ENCODE data around the gene MSRB3.
"Not testable (repeated sequence)": the region's sequence is repeated elsewhere in the genome, so short reads cannot be mapped to it uniquely, and the experiment has no call there.

Gene MSRB3

DNA sequence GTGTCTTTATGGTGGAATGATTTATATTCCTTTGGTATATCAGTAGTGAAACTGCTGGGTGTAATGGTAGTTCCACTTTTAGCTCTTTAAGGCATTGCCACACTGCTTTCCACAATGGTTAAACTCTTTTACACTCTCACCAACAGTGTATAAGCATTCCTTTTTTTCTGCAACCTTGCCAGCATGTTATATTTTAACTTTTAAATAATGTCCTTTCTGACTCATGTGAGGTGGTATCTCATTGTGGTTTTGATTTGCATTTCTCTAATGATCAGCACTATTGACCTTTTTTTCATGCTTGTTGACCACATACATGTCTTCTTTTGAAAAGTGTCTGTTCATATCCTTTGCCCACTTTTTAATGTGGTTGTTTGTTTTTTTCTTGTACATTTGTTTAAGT is 142.5 kb downstream of the MSRB3 start:
- in situ Hi-C loops (cut with MboI; ENCODE audit: low pct_unique_long_range_greater_than_20kb, low sequenced_read_pairs) = no loop called here
- no peak for DNase-seq

DNA sequence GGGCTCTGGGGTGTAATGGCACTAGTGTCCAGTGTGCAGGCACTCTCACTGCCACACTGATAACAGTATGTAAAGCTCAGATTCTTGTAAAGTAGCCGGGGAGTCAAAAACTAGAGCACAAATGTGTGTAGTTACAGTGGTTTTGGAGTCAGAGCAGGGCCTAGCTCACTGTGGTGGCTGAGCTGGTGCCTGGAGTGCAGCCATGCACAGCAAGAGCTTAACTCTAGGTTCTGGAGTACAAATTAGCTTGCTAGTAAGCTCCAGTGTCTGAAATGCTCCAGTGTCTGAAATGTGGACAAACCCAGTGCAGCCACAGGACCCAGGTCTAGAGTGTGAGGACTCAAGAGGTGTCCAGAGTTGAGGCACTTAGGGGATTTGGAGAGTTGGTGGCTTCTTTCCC is 149.2 kb downstream of the MSRB3 start:
- no peak for DNase-seq
- in situ Hi-C loops (cut with MboI; ENCODE audit: low pct_unique_long_range_greater_than_20kb, low sequenced_read_pairs) = no loop called here

DNA sequence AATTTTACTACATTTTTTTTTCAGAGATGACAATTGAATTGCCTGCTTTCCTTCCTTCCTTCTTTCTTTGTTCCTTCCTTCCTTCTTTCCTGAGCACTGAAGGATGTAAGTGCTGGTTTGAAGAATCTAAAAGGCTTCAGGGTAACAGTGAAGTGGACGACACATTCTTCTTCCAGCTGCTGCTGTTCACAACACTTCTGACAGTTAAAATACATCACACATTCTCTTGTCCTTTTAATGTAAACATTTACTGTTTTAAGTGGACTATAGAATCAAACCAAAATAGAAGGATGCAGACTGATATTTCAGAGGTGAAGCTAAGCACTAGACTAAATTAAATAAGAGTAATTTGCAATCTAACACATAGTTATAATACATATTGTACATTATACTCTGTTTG is 151.5 kb downstream of the MSRB3 start:
- in situ Hi-C loops (cut with MboI; ENCODE audit: low pct_unique_long_range_greater_than_20kb, low sequenced_read_pairs) = no loop called here
- no peak for DNase-seq

DNA sequence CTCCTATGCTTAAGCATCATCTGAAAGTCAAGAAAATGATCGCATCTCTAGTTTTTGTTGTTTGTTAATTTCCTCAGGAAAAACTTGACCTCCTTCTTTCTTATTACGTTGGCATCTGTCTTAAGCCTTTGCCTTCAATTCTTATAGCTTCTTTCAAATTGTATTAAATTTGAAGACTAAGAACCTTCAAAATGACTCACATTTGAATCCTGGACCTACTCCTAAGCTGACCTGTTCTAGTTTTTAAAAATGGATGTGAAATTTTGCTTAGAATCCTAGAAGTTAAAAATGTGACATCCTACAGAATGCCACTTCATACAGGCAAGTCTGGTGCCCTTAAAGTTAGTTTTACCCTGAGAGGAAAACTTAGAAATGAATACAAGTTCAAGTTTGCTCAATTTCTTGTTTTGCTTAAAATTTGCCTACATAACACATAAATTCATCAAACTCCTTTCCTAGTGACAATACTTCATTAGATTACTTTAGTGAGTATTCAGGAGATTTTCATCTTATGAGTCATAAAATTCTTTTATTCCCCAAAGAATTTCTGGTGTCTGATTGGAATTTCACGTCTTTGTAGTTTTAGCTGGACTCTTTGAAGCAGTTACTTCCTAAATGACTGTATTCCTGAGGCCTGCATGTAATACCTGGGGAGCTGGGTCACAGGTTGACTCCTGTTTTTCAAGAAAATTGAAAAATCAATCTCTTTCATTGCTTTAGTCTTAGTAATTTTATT is 152.3 kb downstream of the MSRB3 start:
- in situ Hi-C loops (cut with MboI; ENCODE audit: low pct_unique_long_range_greater_than_20kb, low sequenced_read_pairs) = no loop called here
- no peak for DNase-seq

DNA sequence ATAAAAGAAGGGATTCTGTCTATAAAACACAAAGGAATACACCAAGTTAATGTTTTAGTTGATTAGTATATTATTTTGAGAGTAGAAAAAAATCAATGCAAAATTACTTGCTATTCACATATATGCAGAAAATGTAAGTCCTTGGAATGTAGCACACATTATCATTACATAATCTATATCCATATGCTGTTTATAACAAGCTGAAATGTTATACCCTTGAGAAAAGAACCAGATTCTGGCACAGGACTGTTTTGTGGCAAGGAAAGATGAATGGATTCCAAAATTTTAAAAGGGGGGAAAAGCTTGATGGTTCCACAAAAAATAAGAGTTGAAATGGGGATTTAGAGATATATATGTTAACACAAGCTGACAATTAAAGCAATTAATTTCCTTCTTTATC is 153.6 kb downstream of the MSRB3 start:
- in situ Hi-C loops (cut with MboI; ENCODE audit: low pct_unique_long_range_greater_than_20kb, low sequenced_read_pairs) = no loop called here
- DNase-seq = no peak

DNA sequence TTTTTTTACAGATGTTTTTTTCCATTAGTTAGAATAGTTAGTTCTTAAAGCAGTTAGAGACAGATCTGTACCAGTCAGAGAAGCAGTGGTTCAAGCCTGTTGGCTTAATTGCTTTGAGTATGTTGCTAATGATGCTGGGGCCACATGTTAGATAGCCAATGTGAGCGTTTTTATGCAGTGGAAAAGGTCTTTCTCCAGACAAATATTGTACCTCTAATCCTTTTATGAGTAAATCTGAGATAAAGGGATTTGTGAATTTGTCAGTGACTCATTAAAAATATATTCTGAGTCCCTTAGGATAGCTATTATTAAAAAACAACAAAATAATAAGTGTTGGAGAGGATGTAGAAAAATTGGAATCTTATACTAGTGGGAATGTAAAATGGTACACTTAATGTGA is 154.2 kb downstream of the MSRB3 start:
- in situ Hi-C loops (cut with MboI; ENCODE audit: low pct_unique_long_range_greater_than_20kb, low sequenced_read_pairs) = no loop called here
- no peak for DNase-seq

DNA sequence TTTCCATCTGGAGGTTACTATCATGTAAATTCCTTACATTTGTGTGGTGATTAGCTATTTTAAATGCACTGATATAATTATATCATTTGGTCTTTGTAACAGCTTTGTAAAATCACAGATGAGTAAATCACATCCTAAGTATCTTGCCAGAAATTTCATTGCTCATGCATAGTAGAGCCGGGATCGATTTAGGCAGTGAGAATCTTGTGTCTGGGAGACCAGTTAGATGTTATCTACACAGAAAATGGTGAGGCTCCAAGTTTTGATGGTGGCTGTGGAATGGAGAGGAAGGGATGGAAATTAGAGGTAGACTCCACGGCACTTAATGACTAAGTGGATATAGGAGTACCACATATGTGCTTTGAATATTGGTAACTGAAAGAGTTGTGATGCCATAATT is 156.3 kb downstream of the MSRB3 start:
- no peak for DNase-seq
- in situ Hi-C loops (cut with MboI; ENCODE audit: low pct_unique_long_range_greater_than_20kb, low sequenced_read_pairs) = no loop called here

DNA sequence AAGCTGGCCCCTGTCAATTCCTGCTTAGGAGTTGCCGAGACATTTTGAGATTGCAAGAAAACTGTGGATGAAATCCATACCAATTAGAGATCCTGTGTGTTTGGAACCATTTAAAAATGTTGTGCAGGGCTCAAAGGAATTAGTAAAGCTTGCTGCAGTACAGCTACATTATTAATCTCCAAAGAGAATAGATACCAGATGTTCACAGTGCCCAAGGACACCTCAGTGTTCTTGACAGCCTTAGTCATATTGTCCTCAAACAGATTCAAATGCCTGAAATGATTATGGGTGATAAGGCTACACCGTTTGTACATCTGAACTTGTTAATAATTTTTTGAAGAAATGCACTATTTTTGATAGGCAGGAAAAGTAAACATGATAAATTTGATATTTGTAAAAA is 164.6 kb downstream of the MSRB3 start:
- DNase-seq = no peak
- in situ Hi-C loops (cut with MboI; ENCODE audit: low pct_unique_long_range_greater_than_20kb, low sequenced_read_pairs) = no loop called here

DNA sequence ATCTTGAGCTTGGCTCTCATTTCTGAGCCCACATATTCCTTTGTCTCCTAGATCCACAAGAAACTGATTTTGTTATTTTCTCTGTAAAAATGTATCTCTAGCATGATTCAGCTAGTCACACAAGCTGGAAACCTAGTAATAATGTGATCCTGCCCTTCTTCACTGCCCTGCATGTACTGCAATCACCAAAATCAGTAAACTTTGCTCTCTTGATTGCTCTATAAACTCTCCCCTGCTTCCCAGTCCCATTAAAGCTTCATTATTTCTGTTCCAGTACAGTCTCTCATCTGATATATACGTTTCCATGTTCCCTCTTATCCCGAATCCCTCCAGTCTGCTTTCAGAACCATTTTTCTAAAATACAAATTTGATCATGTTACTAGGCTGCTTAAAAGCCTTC is 166.5 kb downstream of the MSRB3 start:
- in situ Hi-C loops (cut with MboI; ENCODE audit: low pct_unique_long_range_greater_than_20kb, low sequenced_read_pairs) = no loop called here
- DNase-seq = no peak

DNA sequence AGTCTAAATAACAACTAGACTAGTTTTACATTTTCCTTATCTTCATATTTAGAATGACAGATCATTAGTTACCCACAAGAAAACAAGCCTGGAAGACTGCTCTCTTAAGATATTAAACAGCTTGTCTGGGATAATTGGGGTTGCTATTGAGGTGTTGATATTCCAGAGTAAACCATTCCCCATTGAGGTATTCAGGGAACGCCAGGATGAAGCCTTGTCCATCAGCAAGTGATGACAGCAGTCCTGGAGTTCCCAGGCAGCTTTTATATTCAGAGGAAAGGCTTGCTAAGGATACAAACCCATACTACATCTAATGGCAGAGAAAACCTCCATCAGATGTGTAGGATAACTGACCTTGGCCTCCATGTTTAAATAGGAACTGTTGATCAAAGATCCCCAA is 168.4 kb downstream of the MSRB3 start:
- in situ Hi-C loops (cut with MboI; ENCODE audit: low pct_unique_long_range_greater_than_20kb, low sequenced_read_pairs) = no loop called here
- no peak for DNase-seq

DNA sequence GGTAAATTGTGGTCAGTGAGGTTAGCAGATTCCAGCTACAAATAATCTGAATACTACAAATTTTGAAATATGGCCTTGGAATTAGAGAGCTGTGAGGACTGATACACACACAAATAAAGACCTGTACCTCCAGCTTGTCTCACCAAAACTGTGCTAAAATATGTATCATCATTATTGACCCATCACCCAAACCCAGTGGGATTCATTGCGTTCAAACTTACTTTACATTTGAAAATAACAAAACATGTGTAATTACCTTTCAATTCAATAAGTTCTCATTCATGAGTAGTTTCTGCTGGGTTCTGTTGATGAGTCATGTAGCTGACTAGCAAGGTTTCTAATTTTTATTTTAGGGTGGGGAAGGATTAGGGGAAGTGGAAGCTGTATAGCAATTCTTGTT is 170.9 kb downstream of the MSRB3 start:
- no peak for DNase-seq
- in situ Hi-C loops (cut with MboI; ENCODE audit: low pct_unique_long_range_greater_than_20kb, low sequenced_read_pairs) = no loop called here

DNA sequence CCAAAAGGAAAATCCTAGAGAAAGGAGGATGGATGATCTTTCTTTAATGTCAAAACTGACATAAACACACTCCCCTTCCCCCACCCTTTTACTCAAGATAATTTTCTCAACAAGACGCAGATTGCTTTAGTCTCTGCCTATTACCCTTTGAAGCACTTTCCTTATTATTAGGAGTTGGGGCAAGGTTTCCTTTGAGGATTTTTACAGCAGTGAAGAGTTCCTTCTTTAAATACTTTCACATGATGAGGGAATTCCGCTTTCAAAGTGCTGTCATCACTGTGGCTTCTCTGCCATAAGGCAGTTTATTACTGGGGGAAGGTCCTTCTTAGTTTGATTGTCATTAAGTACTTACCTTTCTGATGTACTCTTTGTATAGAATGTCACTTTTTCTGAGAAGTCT is 172.1 kb downstream of the MSRB3 start:
- DNase-seq = no peak
- in situ Hi-C loops (cut with MboI; ENCODE audit: low pct_unique_long_range_greater_than_20kb, low sequenced_read_pairs) = no loop called here

DNA sequence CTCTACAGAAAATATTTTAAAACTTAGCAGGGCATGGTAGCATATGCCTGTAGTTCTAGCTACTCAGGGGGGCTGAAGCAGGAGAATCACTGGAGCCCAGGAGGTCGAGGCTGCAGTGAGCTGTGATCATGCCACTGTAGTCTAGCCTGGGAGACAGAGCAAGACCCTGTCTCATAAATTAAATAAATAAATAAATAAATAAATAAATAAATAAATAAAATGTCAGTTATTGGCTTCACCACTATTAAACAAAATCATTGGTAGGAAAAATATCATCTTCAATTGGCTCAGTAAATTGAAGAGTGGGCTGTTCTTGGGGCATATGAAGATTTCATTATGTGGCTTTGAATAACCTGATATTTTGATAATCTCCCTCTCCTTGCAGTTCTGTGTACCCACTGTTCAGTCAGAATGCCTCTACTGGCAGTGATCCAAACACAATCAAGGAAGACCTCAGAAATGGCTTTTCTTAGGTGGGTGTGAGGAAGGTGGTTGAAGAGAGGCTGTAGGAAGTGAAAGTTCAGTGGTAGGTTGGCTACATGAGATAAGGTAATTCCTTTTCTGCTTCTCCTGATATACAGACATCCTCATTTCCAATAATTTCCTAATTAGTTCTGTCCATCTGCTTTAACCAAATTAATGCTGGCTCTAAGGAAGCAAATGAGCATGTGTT is 175.8 kb downstream of the MSRB3 start:
- in situ Hi-C loops (cut with MboI; ENCODE audit: low pct_unique_long_range_greater_than_20kb, low sequenced_read_pairs) = no loop called here
- no peak for DNase-seq

DNA sequence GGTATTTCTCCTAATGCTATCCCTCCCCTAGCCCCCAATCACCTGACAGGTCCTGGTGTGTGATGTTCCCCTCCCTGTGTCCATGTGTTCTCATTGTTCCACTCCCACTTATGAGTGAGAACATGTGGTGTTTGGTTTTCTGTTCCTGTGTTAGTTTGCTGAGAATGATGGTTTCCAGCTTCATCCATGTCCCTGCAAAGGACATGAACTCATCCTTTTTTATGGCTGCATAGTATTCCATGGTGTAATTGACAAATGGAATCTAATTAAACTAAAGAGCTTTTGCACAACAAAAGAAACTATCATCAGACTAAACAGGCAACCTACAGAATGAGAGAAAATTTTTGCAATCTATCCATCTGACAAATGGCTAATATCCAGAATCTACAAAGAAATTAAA is 178.9 kb downstream of the MSRB3 start:
- in situ Hi-C loops (cut with MboI; ENCODE audit: low pct_unique_long_range_greater_than_20kb, low sequenced_read_pairs); DNase-seq: not testable (repeated sequence)

DNA sequence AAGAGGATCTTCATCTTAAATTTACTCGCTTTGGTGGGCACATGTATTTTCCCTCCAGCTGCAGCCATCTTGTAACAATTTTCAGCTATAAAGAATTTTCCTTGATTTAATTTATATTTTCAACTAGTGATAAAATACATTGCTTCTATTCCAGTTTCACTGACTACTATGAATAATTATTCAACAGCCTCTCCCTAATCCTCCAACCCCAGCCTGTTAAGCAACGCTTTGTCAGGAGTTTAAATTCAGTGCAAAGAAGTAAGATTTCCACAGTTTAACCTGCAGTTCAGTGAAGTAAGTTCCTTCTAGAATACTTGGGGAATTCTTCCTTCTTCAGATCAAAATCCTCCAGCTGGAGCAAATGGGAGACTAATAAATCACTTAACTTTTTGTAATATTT is 180.2 kb downstream of the MSRB3 start:
- in situ Hi-C loops (cut with MboI; ENCODE audit: low pct_unique_long_range_greater_than_20kb, low sequenced_read_pairs) = no loop called here

DNA sequence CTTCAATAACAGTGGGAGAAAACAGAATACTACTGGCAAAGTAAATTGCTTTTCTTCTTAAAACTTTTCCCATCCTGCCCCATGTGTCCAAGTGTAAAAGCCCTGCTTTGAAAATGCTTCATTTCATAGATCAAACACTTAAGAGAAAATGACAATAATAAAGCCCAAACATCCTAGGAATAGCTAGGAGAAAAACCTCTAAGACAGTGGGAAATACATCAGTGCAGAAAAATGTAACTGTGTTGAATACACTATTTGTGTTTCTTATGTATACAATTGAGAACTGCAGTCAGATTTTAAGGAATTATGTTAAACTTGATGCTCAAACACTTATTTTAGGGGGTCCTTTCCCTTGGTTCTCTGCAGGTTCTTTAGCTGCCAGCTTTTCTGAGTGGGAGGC is 181.1 kb downstream of the MSRB3 start:
- in situ Hi-C loops (cut with MboI; ENCODE audit: low pct_unique_long_range_greater_than_20kb, low sequenced_read_pairs) = no loop called here
- no peak for DNase-seq

More for the DNA sequence above, 180.2 kb downstream of the MSRB3 start:
- no peak for DNase-seq

DNA sequence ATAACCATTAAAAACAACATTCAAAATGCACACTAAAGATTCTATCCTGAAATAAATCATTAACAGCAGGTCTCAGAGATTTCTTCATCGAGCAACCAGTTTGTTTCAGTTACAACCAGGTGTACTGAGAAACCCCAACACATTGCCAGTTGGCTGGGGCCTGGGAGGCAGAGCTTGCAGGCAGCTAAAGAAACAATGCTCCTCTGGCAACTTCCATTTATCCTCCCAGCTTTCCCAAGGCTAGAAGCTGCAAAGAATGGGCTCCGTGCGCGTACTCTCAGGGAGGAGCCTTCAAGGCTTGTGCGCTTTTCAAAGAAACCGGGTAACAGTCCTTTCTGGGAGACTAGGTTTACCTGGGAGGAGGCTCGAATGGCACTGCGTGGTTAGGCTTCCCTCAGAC is 181.6 kb downstream of the MSRB3 start:
- no peak for DNase-seq
- in situ Hi-C loops (cut with MboI; ENCODE audit: low pct_unique_long_range_greater_than_20kb, low sequenced_read_pairs) = no loop called here

DNA sequence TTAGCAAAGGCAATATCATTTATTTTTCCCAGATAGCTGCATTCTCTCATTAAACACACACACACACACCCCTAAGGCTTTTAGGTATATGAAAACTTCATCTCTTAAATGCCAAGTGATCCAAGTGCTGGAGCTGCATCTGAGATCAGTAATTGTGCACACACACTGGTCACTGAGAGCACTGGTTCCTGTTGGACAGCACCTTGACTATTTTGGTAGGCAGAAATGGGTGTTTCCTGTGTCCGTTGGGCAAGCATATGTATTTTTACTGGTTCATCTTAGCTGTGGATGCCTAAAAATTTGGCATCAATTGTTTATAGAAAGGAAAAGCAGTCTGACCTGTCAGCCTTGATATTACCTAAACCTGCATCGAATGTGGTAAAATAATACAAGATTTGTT is 182.5 kb downstream of the MSRB3 start:
- DNase-seq = no peak
- in situ Hi-C loops (cut with MboI; ENCODE audit: low pct_unique_long_range_greater_than_20kb, low sequenced_read_pairs) = no loop called here

DNA sequence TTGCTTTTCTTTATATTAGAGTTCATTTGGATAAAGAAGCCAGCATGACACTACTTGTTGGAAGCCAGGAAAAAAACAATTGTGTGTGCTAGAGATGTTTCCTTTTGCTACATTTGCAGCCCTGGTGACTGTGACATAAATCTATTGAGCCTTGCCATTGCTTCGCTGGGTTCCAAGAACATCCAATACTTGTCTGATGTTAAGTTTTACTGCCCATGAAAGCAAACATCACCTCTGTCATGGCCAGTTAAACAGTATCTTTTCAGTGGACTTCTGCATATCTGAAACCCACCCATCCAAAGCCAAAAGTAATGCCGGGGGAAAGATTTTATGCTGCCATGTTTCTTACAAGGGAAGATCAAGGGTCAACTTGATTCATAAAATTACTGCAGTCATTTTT is 184.0 kb downstream of the MSRB3 start:
- in situ Hi-C loops (cut with MboI; ENCODE audit: low pct_unique_long_range_greater_than_20kb, low sequenced_read_pairs) = no loop called here
- DNase-seq = no peak

DNA sequence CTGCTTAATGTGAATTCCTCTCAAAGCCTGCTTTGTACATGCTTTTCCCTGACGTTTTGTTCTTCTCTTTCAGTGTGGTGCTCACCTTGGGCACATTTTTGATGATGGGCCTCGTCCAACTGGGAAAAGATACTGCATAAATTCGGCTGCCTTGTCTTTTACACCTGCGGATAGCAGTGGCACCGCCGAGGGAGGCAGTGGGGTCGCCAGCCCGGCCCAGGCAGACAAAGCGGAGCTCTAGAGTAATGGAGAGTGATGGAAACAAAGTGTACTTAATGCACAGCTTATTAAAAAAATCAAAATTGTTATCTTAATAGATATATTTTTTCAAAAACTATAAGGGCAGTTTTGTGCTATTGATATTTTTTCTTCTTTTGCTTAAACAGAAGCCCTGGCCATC is 184.6 kb downstream of the MSRB3 start:
- in situ Hi-C loops (cut with MboI; ENCODE audit: low pct_unique_long_range_greater_than_20kb, low sequenced_read_pairs) = no loop called here
- DNase-seq = no peak

DNA sequence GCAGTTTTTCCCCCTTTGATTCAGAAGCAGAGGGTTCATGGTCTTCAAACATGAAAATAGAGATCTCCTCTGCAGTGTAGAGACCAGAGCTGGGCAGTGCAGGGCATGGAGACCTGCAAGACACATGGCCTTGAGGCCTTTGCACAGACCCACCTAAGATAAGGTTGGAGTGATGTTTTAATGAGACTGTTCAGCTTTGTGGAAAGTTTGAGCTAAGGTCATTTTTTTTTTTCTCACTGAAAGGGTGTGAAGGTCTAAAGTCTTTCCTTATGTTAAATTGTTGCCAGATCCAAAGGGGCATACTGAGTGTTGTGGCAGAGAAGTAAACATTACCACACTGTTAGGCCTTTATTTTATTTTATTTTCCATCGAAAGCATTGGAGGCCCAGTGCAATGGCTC is 185.1 kb downstream of the MSRB3 start:
- in situ Hi-C loops (cut with MboI; ENCODE audit: low pct_unique_long_range_greater_than_20kb, low sequenced_read_pairs) = no loop called here

More for the DNA sequence above, 185.1 kb downstream of the MSRB3 start:
- no peak for DNase-seq

All from KBM-7 (cell line).